Measurements from ENCODE around the gene ZNF436. TPM values are rescaled to one million over a fixed set of nuclear protein-coding genes. Genes with fewer than 3 reads are reported as not detected.

ZNF436 gene
- total RNA-seq, 1 donor from 2014 or later = 17.4 TPM

GRCh38 chr1:23393706-23394105 is 24.1 kb upstream of the ZNF436 start:
- Mint-ChIP-seq H3K4me3 (ENCODE audit: unreplicated experiment) (no peak overlapping the region), H3K27me3 (ENCODE audit: unreplicated experiment) (no peaks in the 10 kb centered on the region), H3K4me1 (ENCODE audit: unreplicated experiment) (peaks cover 24% of the 10 kb centered on the region), H3K36me3 (ENCODE audit: unreplicated experiment) (peaks cover 2% of the 10 kb centered on the region), H3K9me3 (ENCODE audit: unreplicated experiment) (no peaks in the 10 kb centered on the region), H3K27ac (ENCODE audit: unreplicated experiment) (peak overlapping the region; percentile 91)
- TF ChIP-seq CTCF (IDR thresholded peaks at IDR 0.05) = no peak
- DNase-seq (ENCODE audit: extremely low spot score, unreplicated experiment) = no peak

- no peaks in the 10 kb centered on the region for H3K27me3 Mint-ChIP-seq (ENCODE audit: unreplicated experiment)
- no peaks in the 10 kb centered on the region for H3K9me3 Mint-ChIP-seq (ENCODE audit: unreplicated experiment)
- no peak for DNase-seq (ENCODE audit: extremely low spot score, unreplicated experiment)
- no peak for TF ChIP-seq CTCF (IDR thresholded peaks at IDR 0.05)
- peaks cover 2% of the 10 kb centered on the region for H3K36me3 Mint-ChIP-seq (ENCODE audit: unreplicated experiment)
- no peak overlapping the region for H3K4me3 Mint-ChIP-seq (ENCODE audit: unreplicated experiment)
- no peak overlapping the region for H3K27ac Mint-ChIP-seq (ENCODE audit: unreplicated experiment)
- peaks cover 24% of the 10 kb centered on the region for H3K4me1 Mint-ChIP-seq (ENCODE audit: unreplicated experiment)
These were observed 22.7 kb upstream of the ZNF436 start for GRCh38 chr1:23392125-23392855.

- DNase-seq (ENCODE audit: extremely low spot score, unreplicated experiment) = no peak
- Mint-ChIP-seq H3K9me3 (ENCODE audit: unreplicated experiment) (no peaks in the 10 kb centered on the region), H3K27me3 (ENCODE audit: unreplicated experiment) (no peaks in the 10 kb centered on the region), H3K4me3 (ENCODE audit: unreplicated experiment) (no peak overlapping the region), H3K36me3 (ENCODE audit: unreplicated experiment) (no peaks in the 10 kb centered on the region), H3K27ac (ENCODE audit: unreplicated experiment) (no peak overlapping the region), H3K4me1 (ENCODE audit: unreplicated experiment) (peaks cover 20% of the 10 kb centered on the region)
- no peak for TF ChIP-seq CTCF (IDR thresholded peaks at IDR 0.05)
These were observed 20.2 kb upstream of the ZNF436 start for GRCh38 chr1:23389837-23390321.

DNA sequence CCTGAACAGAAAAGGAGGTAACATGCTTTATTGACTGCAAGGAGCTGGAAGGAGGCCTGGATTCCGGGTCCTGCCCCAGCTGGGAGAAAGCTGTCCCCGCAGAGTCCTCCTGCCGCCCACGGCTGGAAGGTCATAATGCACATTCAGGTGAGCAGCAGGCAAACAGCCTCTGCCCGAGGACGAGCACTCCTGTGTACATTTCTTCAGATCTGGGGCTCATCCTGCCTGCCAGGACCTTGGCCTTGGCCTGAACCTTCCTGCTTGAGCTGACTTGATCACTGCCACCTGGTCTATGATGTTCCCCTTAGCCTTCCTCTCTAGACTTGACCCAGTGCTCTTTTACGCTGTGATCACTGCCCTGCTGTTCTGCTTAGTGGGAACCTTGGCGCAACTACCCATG is 17.9 kb upstream of the ZNF436 start:
- Mint-ChIP-seq H3K4me1 (ENCODE audit: unreplicated experiment) (peaks cover 22% of the 10 kb centered on the region), H3K4me3 (ENCODE audit: unreplicated experiment) (no peak overlapping the region), H3K36me3 (ENCODE audit: unreplicated experiment) (no peaks in the 10 kb centered on the region), H3K9me3 (ENCODE audit: unreplicated experiment) (no peaks in the 10 kb centered on the region), H3K27ac (ENCODE audit: unreplicated experiment) (no peak overlapping the region), H3K27me3 (ENCODE audit: unreplicated experiment) (no peaks in the 10 kb centered on the region)
- DNase-seq (ENCODE audit: extremely low spot score, unreplicated experiment) = no peak
- TF ChIP-seq CTCF (IDR thresholded peaks at IDR 0.05) = no peak

GRCh38 chr1:23385119-23385621 is 15.5 kb upstream of the ZNF436 start:
- TF ChIP-seq CTCF (IDR thresholded peaks at IDR 0.05) = no peak
- H3K4me3 Mint-ChIP-seq (ENCODE audit: unreplicated experiment) = no peak overlapping the region
- peaks cover 1% of the 10 kb centered on the region for H3K36me3 Mint-ChIP-seq (ENCODE audit: unreplicated experiment)
- no peak overlapping the region for H3K27ac Mint-ChIP-seq (ENCODE audit: unreplicated experiment)
- no peak for DNase-seq (ENCODE audit: extremely low spot score, unreplicated experiment)
- H3K27me3 Mint-ChIP-seq (ENCODE audit: unreplicated experiment) = no peaks in the 10 kb centered on the region
- H3K9me3 Mint-ChIP-seq (ENCODE audit: unreplicated experiment) = no peaks in the 10 kb centered on the region
- H3K4me1 Mint-ChIP-seq (ENCODE audit: unreplicated experiment) = peaks cover 16% of the 10 kb centered on the region

All from osteocyte (in vitro differentiated cells).